Renal cortical epithelial cell (primary cell): Measurements from ENCODE around the gene GSN. TPM values are rescaled to one million over a fixed set of nuclear protein-coding genes. Genes with fewer than 3 reads are reported as not detected.

Experiments
- DNase-seq: peaks from one replicate; pipeline ENCODE4 v3.0.0-alpha.2; 2011; ENCODE audit warnings: low read depth
- total RNA-seq: library from RNA; depleted of rRNA; stranded (reverse); fragments of >200 nt; gene quantifications from 2 replicates; pipeline ENCODE4 v1.2.3, GENCODE V29; 2014

The GSN gene
- total RNA-seq, 1 donor from 2014 or later = 645 TPM

DNA sequence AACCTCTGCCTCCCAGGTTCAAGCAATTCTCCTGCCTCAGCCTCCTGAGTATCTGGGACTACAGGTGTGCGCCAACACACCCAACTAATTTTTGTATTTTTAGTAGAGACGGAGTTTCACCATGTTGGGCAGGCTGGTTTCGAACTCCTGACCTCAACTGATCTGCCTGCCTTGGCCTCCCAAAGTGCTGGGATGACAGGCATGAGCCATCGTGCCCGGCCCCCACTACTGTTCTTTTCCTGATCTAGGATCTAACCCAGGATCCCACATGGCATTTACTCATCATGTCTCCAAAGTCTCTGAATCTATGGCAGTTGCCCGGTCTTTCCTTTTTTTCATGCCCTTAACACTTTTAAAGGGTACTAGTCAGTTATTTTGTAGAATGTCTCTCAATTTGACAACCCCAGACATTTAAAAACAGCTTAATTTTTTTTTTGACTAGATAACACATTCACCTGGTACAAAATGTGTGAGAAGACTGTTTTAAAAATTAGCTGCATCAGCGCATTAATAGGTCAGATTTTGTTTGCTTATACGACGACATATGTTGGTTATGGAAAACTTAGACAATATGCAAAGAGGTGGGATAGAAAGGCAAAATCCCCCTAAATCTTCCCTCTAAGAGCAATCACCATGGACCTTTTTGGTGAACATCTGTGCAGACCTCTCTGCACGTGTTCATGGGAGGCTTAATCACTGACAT lies 55.6 kb downstream of the GSN start:
- DNase-seq = no peak

DNA sequence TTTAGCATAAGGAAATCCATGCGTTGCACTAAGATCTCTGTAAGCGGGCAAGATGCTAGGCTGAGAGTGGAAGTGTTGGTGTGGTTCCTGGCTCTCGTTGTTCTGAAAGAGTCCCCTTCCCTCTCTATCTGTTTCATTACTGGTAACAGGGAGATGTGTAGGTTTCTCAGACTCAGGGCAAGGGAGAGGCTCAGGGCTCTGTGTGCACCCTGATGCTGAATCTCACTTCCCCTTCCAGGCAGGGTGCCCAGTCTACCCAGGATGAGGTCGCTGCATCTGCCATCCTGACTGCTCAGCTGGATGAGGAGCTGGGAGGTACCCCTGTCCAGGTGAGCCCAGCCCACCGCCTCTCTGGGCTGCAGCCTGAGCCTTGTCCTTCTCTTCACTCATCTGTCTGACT lies 56.4 kb downstream of the GSN start:
- DNase-seq = no peak

DNA sequence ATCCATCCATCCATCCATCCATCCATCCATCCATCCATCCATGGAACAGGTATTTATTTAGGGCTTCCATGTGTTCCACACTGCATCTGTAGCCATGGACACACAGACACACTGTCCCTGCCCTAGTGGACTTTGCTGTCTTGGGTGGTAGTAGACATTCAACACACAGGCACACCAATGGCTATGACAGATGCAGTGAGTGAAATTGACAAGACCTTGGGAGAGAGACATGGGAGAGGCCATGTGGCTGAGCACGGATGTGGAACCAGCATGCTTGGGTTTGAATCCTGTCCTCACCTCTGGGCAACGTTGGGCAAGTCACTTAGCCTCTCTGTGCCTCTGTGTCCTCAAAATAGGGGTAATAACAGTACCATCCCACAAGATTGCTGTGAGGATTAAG lies 56.8 kb downstream of the GSN start:
- no peak for DNase-seq

DNA sequence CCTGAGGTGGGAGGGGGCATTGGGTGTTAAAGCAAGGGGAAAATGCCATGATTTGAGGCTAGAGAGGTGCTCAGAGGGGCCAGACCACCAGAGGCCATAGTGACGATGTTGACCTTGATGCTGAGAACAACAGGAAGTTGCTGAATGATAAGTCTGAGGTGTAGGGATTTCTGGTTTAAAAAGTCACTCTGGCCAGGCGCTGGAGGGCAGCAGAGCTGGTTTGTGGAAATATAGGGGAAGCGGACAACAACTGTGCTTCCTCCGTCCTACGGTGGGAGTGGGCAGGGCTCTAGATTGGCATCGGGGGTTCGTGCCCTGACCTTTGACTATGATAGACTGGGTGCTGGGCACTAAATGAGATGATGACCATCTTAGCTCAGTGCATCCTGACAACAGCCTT lies 57.4 kb downstream of the GSN start:
- no peak for DNase-seq

DNA sequence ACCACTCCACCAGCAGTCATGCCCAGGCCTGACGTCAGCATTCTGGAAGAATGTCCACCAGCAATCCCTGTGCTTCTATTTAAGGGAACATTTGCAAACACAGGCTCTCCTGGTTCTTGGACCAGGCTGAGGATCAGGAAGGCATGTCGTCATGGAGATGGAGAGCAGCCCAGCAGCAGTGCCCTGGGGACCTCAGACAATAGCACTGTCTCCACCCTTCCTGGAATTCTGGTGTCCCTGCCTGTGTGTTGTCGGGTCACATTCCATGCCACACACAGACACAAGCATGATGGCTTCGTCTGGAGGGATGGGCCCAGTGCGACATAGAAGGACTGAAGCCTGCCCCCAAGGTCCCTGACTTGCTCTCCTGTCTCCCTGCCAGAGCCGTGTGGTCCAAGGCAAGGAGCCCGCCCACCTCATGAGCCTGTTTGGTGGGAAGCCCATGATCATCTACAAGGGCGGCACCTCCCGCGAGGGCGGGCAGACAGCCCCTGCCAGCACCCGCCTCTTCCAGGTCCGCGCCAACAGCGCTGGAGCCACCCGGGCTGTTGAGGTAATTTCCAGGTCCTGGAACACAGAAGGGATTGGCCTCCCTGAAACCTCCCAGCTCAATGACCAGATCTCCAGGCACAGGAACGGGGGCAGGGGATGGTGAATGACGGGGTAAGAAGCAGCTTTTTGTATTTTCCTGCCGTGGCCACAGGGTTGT lies 58.3 kb downstream of the GSN start:
- DNase-seq = no peak

DNA sequence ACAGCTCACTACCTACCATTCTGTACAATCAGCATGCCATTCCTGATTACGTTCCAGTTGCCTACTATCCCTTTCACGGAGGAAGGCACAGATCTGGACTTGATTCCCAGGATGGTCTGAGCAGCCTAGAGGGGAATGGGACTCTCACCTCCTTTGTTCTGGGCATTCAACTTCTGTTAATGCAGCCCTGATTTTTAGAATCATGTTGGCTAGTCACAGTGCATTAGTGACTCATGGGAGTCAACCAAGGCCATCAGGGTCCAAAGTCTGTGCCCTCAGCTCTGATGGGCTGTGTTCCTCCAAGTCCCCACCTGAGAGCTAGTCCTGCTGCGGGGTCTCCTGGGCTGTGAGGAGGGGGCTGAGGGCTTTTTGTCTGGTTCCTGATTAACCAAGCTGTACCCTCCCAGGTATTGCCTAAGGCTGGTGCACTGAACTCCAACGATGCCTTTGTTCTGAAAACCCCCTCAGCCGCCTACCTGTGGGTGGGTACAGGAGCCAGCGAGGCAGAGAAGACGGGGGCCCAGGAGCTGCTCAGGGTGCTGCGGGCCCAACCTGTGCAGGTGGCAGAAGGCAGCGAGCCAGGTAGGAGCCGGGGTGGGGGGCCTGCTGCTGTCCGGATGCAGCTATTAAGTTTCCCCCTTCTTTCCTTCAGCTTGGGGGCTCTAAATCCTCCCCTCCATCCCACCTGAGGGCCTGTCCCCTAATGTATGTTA lies 59.1 kb downstream of the GSN start:
- no peak for DNase-seq

DNA sequence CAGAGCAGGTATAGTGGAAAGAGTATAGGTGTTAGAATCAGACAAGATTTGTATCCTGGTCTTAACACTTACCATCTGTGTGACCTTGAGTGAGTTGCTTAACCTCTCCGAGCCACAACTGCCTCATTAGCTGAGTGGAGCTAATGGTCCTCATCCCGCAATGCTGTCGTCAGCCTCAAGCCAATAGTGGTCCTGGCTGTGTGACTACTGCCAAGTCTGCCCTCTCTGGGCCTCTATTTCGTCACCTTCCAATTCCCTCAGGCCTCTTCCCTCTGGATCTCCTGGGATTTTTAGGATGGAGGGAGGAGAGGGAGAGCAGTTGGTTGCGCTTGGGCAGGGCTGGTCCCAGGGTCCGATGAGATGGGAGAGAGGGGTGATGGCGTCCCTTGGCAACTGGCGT lies 60.5 kb downstream of the GSN start:
- DNase-seq = no peak

DNA sequence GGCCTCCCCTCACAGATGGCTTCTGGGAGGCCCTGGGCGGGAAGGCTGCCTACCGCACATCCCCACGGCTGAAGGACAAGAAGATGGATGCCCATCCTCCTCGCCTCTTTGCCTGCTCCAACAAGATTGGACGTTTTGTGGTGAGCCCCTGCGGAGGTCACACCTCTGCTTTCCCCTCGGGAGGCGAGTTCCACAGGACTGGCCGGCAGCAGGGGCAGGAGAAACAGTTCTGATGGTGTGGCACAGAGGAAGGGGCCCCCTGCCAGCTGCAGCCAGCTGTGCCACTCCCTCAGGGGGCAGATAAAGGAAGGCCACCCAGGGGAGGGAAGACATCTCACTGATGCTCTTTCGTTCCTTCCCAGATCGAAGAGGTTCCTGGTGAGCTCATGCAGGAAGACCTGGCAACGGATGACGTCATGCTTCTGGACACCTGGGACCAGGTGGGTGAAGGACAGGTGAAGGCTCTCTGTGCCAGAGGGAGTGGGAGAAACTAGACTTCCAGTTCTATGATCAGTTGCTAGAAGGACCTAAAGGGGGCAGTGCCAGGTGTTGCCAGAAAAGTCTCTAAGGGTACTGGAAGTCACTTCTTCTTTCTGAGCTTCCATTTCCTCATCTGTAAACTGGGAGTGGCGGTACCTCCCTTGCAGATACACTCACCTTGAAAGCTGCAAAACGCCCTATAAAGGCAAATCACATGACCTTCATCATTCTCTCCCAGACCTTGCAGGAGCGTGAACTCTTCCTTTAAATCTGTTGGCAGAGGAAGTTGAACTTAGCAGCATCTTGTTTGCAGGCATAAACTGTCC lies 61.1 kb downstream of the GSN start:
- DNase-seq = no peak

DNA sequence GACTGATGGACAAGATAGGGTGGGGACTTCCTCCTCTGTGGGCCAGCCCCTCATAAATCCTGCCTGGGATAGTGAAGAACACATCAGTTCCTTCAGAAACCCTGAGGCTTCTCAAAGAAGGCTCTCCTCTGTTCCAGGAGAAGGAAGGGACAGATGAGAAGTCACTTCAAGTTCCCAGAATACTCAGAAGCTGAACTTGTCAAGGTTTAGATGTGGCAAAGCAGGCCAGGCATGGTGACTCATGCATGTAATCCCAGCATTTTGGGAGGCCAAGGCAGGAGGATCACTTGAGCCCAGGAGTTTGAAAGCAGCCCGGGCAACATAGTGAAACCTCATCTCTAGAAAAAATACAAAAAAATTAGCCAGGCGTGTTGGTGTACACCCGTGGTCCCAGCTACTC lies 63.6 kb downstream of the GSN start:
- DNase-seq = no peak

DNA sequence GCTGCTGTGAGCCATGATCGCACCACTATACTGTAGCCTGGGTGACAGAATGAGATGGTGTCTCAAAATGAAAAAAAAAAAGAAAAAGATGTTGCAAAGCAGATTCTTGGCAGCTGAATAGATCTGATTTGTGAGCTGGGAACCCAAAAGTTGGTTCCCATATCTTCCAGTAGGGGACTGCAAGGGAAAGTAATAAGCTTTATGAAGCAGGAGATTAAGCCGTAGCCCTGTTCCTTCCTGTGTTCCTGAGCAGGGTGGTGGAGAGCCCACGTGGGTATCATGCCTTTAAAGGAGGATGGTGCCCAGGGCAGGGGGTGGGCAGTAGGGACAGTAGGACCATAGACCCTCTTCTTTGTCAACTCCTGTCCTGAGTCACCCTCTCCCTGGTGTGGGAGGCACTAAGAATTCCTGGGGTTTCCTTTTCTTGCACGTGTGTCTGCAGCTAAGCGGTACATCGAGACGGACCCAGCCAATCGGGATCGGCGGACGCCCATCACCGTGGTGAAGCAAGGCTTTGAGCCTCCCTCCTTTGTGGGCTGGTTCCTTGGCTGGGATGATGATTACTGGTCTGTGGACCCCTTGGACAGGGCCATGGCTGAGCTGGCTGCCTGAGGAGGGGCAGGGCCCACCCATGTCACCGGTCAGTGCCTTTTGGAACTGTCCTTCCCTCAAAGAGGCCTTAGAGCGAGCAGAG lies 64.2 kb downstream of the GSN start:
- DNase-seq = no peak

DNA sequence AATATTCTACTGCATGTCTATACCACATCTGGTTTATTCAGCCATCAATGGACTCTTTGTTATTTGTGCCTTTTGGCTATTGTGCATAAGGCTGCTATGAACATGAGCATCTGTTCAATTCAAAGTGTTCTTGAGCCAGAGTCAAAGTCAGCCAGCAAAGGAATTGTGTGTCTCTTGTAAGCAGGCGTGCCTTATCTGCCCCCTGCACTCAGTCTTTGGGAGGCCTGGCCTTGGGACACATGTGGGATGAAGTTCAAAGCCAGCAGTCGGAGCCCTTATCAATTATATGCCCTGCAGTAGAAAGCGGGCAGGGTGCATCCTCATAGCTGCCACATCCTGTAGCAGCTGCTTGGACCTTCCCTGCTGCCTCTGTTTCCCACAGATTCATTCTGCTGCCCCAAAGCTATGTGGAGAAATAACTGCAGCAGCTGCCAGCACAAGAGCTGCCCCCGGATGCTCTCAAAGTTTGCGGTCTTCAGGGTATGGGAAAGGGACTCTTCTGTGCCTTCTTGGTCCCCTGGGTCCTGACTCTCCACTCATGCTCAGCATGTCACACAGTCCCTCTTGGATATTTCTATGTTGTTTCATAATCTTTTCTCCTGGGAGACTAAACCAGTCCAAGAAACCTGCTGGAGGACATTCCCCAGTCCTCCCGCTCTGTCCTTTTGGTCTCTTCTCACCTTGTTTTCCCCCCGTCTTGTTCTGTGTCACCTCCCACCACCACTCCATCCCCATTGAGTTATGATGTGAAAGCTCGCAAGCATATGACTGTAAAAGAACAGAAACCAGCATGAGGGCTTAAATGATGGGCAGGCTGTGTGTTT lies 66.2 kb downstream of the GSN start:
- no peak for DNase-seq

DNA sequence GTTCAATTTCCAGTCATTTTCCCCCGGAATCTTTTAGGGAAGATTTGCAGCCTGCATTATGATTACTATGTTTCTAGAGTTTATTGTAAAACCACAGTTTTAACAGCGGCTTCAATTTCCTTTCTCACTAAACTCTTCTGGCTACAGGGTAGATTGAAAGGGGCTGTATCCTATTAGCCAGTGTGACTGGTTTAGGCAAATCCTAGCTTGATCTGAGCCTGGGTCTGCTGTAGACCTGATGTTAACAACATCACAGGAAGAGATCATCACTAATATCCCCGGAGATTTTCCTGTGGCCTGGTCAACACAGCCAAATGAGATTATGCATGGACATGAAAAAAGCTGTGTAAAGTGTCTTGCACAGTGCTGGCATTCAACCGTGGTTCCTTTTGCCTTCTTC lies 68.7 kb downstream of the GSN start:
- DNase-seq = no peak

DNA sequence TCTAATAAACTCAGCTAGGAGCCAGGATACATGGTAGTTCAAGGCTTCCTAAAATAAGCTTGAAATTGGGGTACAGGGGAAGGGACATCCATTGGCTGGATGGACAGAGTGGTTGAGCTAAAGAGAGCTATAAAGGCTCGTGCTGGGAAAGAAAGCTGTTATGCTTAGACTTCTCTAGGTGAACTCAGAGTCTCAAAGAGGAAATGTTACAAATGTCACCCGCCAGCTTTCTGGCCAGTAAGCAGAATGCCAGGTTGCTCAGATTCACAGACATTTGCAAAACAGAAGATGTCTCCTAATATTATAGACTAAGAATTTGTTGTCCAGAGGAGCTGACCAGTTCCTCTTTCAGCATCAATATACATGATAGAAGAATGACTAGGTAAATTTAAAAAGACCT lies 71.5 kb downstream of the GSN start:
- no peak for DNase-seq

DNA sequence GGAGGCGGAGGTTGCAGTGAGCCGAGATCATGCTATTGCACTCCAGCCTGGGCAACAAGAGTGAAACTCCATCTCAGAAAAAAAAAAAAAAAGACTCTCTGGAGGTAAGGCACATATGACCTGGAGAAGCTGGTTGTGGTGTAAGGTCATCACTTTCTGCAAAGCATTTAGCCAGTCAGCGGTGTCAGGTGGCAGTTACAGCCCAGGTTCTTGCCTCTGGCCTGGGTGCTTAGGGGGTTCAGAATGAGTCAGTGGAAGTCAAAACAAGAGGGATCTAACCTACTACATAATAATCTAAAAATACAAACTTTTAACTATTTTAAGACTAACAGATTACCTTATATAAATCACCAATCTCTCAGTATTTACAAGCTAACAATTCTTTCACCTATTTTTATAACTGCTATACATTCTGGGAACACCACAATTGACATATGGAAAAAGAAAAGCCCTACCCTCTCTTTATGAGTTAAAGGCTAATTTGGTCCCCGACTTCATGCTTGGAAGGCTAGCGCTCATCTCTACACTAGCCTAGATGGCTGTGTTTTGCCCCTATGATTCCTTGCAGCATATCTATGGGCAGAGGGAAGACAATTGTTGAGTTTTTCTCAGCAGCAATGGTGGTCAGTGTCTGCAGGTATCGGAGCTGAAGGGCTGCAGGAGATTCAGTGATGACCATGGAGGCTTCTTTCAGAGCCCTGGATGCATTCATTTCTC lies 72.9 kb downstream of the GSN start:
- peak; percentile 59 for DNase-seq

DNA sequence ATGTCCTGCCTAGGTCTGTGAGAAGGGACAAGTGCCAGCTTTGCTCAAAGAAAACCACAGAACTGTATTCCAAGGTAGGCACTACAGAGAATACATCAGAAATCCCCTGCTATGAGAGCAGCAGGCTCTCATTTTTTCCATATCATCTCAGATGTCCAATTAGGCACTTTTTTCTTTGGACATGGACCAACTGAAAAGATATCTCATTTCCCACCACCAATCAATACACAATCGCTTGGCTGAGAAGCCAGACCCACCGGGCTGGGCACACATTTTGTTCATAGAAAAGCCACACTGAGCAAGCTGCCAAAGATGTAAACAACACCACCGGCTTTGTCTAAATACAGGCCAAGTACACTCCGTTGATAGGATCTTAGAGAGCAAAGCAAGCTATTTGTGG lies 76.2 kb downstream of the GSN start:
- DNase-seq = no peak

DNA sequence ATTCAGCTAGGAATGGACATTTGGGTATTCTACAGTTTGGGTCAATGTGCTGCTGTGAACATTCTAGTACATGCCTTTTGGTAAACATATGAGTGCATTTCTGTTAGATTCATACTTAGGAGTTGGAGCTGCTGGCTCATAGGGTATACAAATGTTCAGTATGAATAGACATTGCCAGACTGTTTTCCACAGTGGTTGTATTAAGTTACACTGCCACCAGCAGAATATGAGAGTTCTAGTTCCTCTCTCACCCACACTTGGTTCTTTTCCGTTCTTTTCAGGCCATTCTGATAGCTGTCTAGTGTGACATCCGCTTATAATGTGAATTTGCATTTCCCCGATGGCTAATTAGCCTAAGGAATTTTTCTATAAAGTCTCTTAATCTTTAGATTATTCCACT lies 77.1 kb downstream of the GSN start:
- DNase-seq = no peak

DNA sequence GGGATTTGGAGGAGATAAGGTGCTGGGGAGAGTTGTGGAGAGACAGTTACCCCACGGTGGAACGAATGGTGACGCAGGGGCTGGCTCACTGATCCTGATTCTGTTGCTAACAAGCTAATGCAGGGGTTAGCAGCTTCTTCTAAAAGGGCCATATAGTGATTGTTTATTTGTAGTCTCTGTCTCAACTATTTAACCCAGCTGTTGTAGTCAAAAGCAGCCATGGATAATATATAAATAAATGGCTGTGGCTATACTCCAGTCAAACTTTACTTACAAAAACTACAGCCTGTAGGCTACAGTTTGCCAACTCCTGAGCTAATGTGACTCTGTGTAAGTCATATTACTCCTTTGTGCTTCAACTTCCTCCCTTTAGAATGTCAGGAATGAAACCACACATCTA lies 80.3 kb downstream of the GSN start:
- no peak for DNase-seq

DNA sequence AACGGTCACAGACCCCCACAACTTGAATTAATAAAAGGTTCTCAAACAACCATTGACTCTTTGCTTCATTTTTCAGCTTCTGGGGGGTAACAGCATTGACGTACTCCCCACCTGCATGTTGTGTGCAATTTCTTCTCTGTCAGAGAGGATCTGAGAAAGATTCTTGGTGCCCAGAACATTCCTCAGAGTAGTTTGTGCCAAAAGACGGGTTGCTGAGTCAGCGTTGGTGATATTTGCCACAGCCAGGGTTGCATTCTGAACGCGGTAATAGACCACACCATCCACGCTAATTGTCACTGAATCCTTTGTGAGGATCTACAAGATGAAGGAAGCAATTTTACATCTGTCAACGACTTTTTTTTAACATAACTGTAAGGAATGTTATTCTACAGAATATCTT lies 81.0 kb downstream of the GSN start:
- DNase-seq = no peak

DNA sequence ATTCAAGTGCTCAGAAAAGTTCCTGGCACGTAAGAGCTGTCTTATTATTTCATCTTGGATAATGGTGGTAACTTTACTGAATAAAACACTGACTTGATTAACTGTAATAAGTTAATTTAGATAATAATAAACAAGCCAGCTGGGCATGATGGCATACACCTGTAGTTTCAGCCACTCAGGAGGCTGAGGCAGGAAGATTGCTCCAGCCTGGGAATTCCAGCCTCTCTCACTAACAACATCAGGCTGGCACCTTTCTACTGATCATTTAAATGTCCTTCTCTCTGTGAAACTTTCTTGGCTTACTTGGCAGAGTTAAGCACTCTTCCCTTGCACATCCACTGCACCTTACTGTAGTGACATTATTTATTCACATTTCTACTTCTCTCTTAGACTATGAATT lies 82.1 kb downstream of the GSN start:
- DNase-seq = no peak

DNA sequence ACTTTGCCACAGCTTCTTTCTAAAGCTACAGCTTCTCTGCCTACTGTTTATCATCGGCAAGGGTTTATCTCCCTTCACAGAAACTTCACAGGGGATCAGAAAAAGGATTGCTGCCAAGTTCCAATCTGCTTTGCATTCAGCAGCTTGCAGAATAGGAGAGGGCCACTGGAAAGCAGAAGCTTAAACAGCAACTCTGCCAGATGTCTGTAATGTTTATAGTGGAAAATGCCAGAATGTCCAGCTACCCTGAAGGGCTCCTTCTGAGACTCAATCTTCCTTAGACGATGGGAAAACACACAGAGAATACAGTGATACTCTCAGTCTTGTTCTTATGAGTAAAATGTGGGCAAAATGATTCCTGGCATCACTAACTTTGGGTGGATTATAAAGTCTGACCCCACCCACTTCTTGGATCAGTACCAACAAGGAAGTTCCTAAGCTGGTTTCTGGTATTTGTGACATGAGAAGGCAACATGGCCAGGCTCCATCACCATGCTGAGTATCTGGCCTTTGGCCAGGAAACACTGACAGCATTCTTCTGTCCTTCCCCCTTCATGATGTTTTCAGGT lies 83.1 kb downstream of the GSN start:
- DNase-seq = peak; percentile 91
